ENCODE results near the gene ACADVL. TPM values are rescaled to one million over a fixed set of nuclear protein-coding genes. Genes with fewer than 3 reads are reported as not detected.

The ACADVL gene
- 129 and 139 TPM in 2 replicates for total RNA-seq (2012; rRNA removed)
- 752 and 844 TPM in 2 replicates for polyA plus RNA-seq (2012; rRNA removed)
- polyA plus RNA-seq (2012; cell fraction: cytosol; rRNA removed), result 312 and 348 TPM in 2 replicates
- polyA plus RNA-seq (2012; cell fraction: nucleus; rRNA removed; ENCODE audit: low replicate concordance), result 6,277 and 8,711 TPM in 2 replicates
- Bru-seq, nascent RNA, result percentile 74 among the genes with signal in this experiment
- BruChase-seq, experiment 1, labeled RNA remaining after a 6-hour chase, result percentile 88 among the genes with signal in this experiment
- percentile 83 among the genes with signal in this experiment for BruChase-seq, experiment 2, labeled RNA remaining after a 2-hour chase
- long read RNA-seq, transcript ACADVL-203 (20 exons, 2,323 nt), result major isoform, 161 of 333 reads
- long read RNA-seq, transcript ACADVL-201 (19 exons, 2,352 nt), result minor isoform, 13 of 333 reads
- long read RNA-seq, partial matches to known transcripts, result 95 of 333 reads
- long read RNA-seq, other reads (novel, unspliced or antisense), result 60 of 333 reads

DNA sequence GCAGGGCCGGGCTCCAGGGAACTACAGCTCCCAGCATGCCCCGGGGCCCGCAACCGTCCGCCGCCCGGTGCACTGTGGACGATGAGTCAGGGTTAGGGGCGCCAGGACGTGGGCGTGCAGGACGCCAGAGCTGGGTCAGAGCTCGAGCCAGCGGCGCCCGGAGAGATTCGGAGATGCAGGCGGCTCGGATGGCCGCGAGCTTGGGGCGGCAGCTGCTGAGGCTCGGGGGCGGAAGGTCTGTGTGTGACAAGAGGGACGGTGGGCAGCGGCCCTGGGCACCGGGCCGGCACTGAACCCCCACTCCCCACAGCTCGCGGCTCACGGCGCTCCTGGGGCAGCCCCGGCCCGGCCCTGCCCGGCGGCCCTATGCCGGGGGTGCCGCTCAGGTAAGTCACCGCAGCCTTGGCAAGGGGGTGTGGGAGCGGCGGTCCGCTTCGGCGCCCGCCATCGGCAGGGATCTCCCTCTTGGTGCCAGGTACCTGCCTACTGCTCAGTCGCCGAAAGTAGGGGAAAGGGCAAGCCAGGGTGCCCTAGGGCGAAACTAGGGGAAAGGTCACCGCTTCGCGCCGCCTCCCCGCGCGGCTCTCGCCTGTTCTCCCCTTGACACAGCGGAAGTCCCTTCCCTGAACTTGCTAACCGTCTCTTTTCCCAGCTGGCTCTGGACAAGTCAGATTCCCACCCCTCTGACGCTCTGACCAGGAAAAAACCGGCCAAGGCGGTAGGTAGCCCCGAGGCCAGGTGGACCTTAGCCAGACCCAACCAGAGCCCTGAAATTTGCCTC lies at the start of gene ACADVL, which contains the start of gene DLG4:
Gene ACADVL (plus strand): TSS at position 127 of the 781 bp plus-strand sequence. CDS start 47 bp downstream, at position 174.
Gene DLG4 (minus strand): TSS at position 25 of the 781 bp plus-strand sequence.
- H3K4me3 ChIP-seq (ENCODE audit: insufficient read depth, low read depth, low read length), result peak within 1 kb of the TSS; percentile 66
- H4K5ac ChIP-seq (ENCODE audit: low read depth, low read length), result peak within 1 kb of the TSS; percentile 66
- dilution Hi-C loops (cut with HindIII; ENCODE audit: low sequenced_read_pairs, unreplicated experiment) (no loop called here), in situ Hi-C loops (cut with MboI; ENCODE audit: low sequenced_read_pairs) (no loop called here), intact Hi-C loops (cut with micrococcal nuclease) (loop anchor here (2.0 kb wide), 1 partner anchor 15 kb away; the partner anchor contains the start of gene DVL2)
- peaks cover 12 to 83% of the 10 kb centered on the region in 2 experiments for H3K79me1 ChIP-seq (ENCODE audit: low read depth in 1 of 2, low read length in 2 of 2)
- peak within 1 kb of the TSS; percentile 93 for H2AK5ac ChIP-seq (ENCODE audit: low read depth, low read length)
- H3K27me3 ChIP-seq (ENCODE audit: control insufficient read depth, insufficient read depth, low read length), result no peaks in the 10 kb centered on the region
- H2AK9ac ChIP-seq (replicated peaks; ENCODE audit: low read depth, low read length, poor library complexity), result peak within 1 kb of the TSS; percentile 93
- POLR2A ChIA-PET (ENCODE audit: unreplicated experiment), result interaction anchor here (0.6 to 1.4 kb wide), 4 partner anchors 9 to 175 kb away, joined by 3 to 5 read pairs (median 4); partner anchors contain the start of gene GABARAP
- peak within 1 kb of the TSS; percentile 95 for H2AFZ ChIP-seq (replicated peaks; ENCODE audit: low read length, poor library complexity)
- H3K14ac ChIP-seq (replicated peaks; ENCODE audit: low read depth, low read length), result peak within 1 kb of the TSS; percentile 90
- H4K91ac ChIP-seq (ENCODE audit: insufficient read depth, low read depth, low read length), result peak within 1 kb of the TSS; percentile 97
- peaks cover 21% of the 10 kb centered on the region; the same call in 1 of the 2 replicates for H3K9me1 ChIP-seq (ENCODE audit: insufficient read depth, low read length)
- H3K56ac ChIP-seq (ENCODE audit: extremely low read depth, insufficient read depth, low read length), result peak within 1 kb of the TSS; percentile 83
- peak within 1 kb of the TSS; percentile 27; the same call in 1 of the 2 replicates for H3K18ac ChIP-seq (ENCODE audit: low read depth, low read length)
- no peaks in the 10 kb centered on the region for H3K9me3 ChIP-seq (ENCODE audit: control insufficient read depth, insufficient read depth, low read length)
- peak within 1 kb of the TSS; percentile 77 for H3K27ac ChIP-seq (ENCODE audit: insufficient read depth, low read length)
- 1% methylated on average over 29 of the region's 63 CpGs; no CpG with 5 or more reads in 1 of the 2 experiments for WGBS, 2 experiments (ENCODE audit: extremely low coverage in 2 of 2, insufficient read length in 1 of 2)
- H3K9ac ChIP-seq (ENCODE audit: low read depth, low read length), result peak within 1 kb of the TSS; percentile 72
- H3K23ac ChIP-seq (ENCODE audit: low read depth, low read length), result peak within 1 kb of the TSS; percentile 86
- peak; percentile 71 for ATAC-seq (ENCODE audit: low read depth)
- H4K20me1 ChIP-seq (ENCODE audit: insufficient read depth, low read length), result peaks cover 49% of the 10 kb centered on the region
- peaks cover 24% of the 10 kb centered on the region for H3K4me1 ChIP-seq (ENCODE audit: control insufficient read depth, insufficient read depth, low read length)
- CTCF ChIA-PET, result interaction anchor here (0.6 to 1.0 kb wide), 3 partner anchors 11 to 130 kb away, joined by 3 to 5 read pairs (median 4); partner anchors contain the start of gene PHF23
- H3K4me2 ChIP-seq (ENCODE audit: low read depth, low read length), result peak within 1 kb of the TSS; percentile 81
- peak; percentile 86 for DNase-seq
- peak within 1 kb of the TSS; percentile 98 to 99 for H4K8ac ChIP-seq (ENCODE audit: low read depth in 2 of 2, low read length in 2 of 2)
- peak within 1 kb of the TSS; percentile 18; the same call in 1 of the 2 replicates for H2BK20ac ChIP-seq (ENCODE audit: low read depth, low read length)
- H2BK5ac ChIP-seq (ENCODE audit: low read depth, low read length, poor library complexity, severe bottlenecking), result peak within 1 kb of the TSS; percentile 86
- H3K4ac ChIP-seq (ENCODE audit: low read depth, low read length), result peak within 1 kb of the TSS; percentile 99
- peaks cover 39% of the 10 kb centered on the region for H3K36me3 ChIP-seq (ENCODE audit: control insufficient read depth, insufficient read depth, low read length)
- H2BK120ac ChIP-seq (ENCODE audit: low read depth, low read length), result peak within 1 kb of the TSS; percentile 86
- TSS peak; percentile 48 for BruUV-seq (replicated peaks)
- H2BK15ac ChIP-seq (ENCODE audit: low read depth, low read length), result peak within 1 kb of the TSS; percentile 78; the same call in 2 of the 3 replicates
- TF ChIP-seq RAD21 (IDR thresholded peaks at IDR 0.05; ENCODE audit: low read length) (no peak), FOS (IDR thresholded peaks at IDR 0.05; ENCODE audit: low read depth, low read length) (peak; percentile 83; the same call in 1 of the 2 replicates), CEBPB (IDR thresholded peaks at IDR 0.05; ENCODE audit: low read depth, low read length) (no peak), NFE2L2 (IDR thresholded peaks at IDR 0.05; ENCODE audit: low read depth, low read length) (peak; percentile 22; the same call in 1 of the 2 replicates), SMC3 (IDR thresholded peaks at IDR 0.05; ENCODE audit: low read depth, low read length) (no peak), RFX5 (IDR thresholded peaks at IDR 0.05; ENCODE audit: low read depth, low read length) (no peak), BHLHE40 (IDR thresholded peaks at IDR 0.05; ENCODE audit: low read depth, low read length) (peak; percentile 61), CHD1 (IDR thresholded peaks at IDR 0.05; ENCODE audit: low read depth, low read length) (0 out of 2 replicates have a peak, but pooled peaks have one; percentile 36), MAFK (IDR thresholded peaks at IDR 0.05; ENCODE audit: low read depth, low read length) (no peak), MXI1 (IDR thresholded peaks at IDR 0.05; ENCODE audit: borderline replicate concordance, low read depth, low read length) (peak; percentile 87), MAZ (IDR thresholded peaks at IDR 0.05; ENCODE audit: borderline replicate concordance, low read depth, low read length) (peak; percentile 28; the same call in 1 of the 2 replicates), POLR2A (IDR thresholded peaks at IDR 0.05; ENCODE audit: low read depth, low read length) (peak; percentile 95)
- TF ChIP-seq, protein P1, sequence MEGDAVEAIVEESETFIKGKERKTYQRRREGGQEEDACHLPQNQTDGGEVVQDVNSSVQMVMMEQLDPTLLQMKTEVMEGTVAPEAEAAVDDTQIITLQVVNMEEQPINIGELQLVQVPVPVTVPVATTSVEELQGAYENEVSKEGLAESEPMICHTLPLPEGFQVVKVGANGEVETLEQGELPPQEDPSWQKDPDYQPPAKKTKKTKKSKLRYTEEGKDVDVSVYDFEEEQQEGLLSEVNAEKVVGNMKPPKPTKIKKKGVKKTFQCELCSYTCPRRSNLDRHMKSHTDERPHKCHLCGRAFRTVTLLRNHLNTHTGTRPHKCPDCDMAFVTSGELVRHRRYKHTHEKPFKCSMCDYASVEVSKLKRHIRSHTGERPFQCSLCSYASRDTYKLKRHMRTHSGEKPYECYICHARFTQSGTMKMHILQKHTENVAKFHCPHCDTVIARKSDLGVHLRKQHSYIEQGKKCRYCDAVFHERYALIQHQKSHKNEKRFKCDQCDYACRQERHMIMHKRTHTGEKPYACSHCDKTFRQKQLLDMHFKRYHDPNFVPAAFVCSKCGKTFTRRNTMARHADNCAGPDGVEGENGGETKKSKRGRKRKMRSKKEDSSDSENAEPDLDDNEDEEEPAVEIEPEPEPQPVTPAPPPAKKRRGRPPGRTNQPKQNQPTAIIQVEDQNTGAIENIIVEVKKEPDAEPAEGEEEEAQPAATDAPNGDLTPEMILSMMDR (conservative IDR thresholded peaks at IDR 0.05; ENCODE audit: low read depth, low read length), result no peak

Data from IMR-90 (cell line).